Cardiac muscle cell (in vitro differentiated cells and primary cell): ENCODE measurements around the gene ACRBP. TPM values are rescaled to one million over a fixed set of nuclear protein-coding genes. Genes with fewer than 3 reads are reported as not detected.

Source experiments
- DNase-seq, 2 donors: peaks; one replicate each; pipeline versions ENCODE4 v3.0.0 to v3.0.0-alpha.2; 2010 to 2017; ENCODE audit warnings: low read depth in 1 of 2, low spot score in 1 of 2
- H3K27ac ChIP-seq: fragments of 200-600 bp; sonication (generic); 2 replicates; pipeline ENCODE4 v1.5.1; 2016
- H3K27me3 ChIP-seq: fragments of 200-600 bp; sonication (generic); 2 replicates; pipeline ENCODE4 v1.6.0; 2016; ENCODE audit warnings: control low read depth
- H3K36me3 ChIP-seq: fragments of 200-600 bp; sonication (generic); 2 replicates; pipeline ENCODE4 v1.5.1; 2016; ENCODE audit warnings: control low read depth
- H3K4me1 ChIP-seq: fragments of 200-600 bp; sonication (generic); 2 replicates; pipeline ENCODE4 v1.8.1; 2017; ENCODE audit warnings: low read depth, mild to moderate bottlenecking, mixed run types
- H3K4me3 ChIP-seq: fragments of 200-600 bp; sonication (generic); 2 replicates; pipeline ENCODE4 v1.5.1; 2016; ENCODE audit warnings: mild to moderate bottlenecking
- H3K9me3 ChIP-seq: fragments of 200-600 bp; sonication (generic); 2 replicates; pipeline ENCODE4 v1.5.1; 2017; ENCODE audit warnings: low read depth, mild to moderate bottlenecking, control low read depth
- CTCF ChIP-seq: IDR thresholded peaks from 2 replicates; pipeline ENCODE4 v1.5.1; 2012; ENCODE audit warnings: low read depth, mild to moderate bottlenecking, low read length
- polyA plus RNA-seq: library from polyadenylated mRNA; unstranded; fragments of >200 nt; fragmentation: Nextera tagmentation; extraction: Ambion mirVana; gene quantifications from 2 replicates; pipeline ENCODE4 v1.2.1, GENCODE V29; 2016
- total RNA-seq: library from RNA; depleted of rRNA; stranded (reverse); fragments of >200 nt; gene quantifications from 2 replicates; pipeline ENCODE4 v1.2.3, GENCODE V29; 2016

ACRBP gene
- total and polyA plus RNA-seq, 2 experiments from 2014 or later, result 2.6 to 2.8 TPM

- Histone ChIP-seq H3K4me3 (no peak overlapping the region), H3K27me3 (no peaks in the 10 kb centered on the region), H3K27ac (no peak overlapping the region), H3K4me1 (no peaks in the 10 kb centered on the region), H3K36me3 (no peaks in the 10 kb centered on the region), H3K9me3 (no peaks in the 10 kb centered on the region)
- no peak for DNase-seq
- TF ChIP-seq CTCF, result no peak
These were observed 20.5 kb downstream of the ACRBP start for GRCh38 chr12:6626654-6627283.

GRCh38 chr12:6620885-6621274 is 26.4 kb downstream of the ACRBP start:
- Histone ChIP-seq H3K9me3 (no peaks in the 10 kb centered on the region), H3K27ac (no peak overlapping the region), H3K27me3 (peaks cover 11% of the 10 kb centered on the region), H3K36me3 (no peaks in the 10 kb centered on the region), H3K4me1 (no peaks in the 10 kb centered on the region), H3K4me3 (no peak overlapping the region)
- no peak for DNase-seq
- TF ChIP-seq CTCF, result no peak

- peak; percentile 70 for TF ChIP-seq CTCF
- H3K4me3 ChIP-seq, result no peak overlapping the region
- peak; percentile 47 to 85 for DNase-seq
These were observed 26.9 kb downstream of the ACRBP start for GRCh38 chr12:6620137-6620884.

GRCh38 chr12:6618483-6619225 is 28.6 kb downstream of the ACRBP start:
- DNase-seq, result no peak
- Histone ChIP-seq H3K27me3 (peaks cover 11% of the 10 kb centered on the region), H3K27ac (no peak overlapping the region), H3K4me3 (no peak overlapping the region), H3K9me3 (no peaks in the 10 kb centered on the region), H3K4me1 (peaks cover 2% of the 10 kb centered on the region), H3K36me3 (no peaks in the 10 kb centered on the region)
- no peak for TF ChIP-seq CTCF

More at GRCh38 chr12:6620137-6620884, 26.9 kb downstream of the ACRBP start:
- Histone ChIP-seq H3K36me3 (no peaks in the 10 kb centered on the region), H3K9me3 (no peaks in the 10 kb centered on the region), H3K27me3 (peaks cover 11% of the 10 kb centered on the region), H3K27ac (no peak overlapping the region), H3K4me1 (no peaks in the 10 kb centered on the region)

GRCh38 chr12:6615802-6616201 is 31.4 kb downstream of the ACRBP start:
- Histone ChIP-seq H3K4me1 (peaks cover 30% of the 10 kb centered on the region), H3K36me3 (no peaks in the 10 kb centered on the region), H3K27me3 (peaks cover 11% of the 10 kb centered on the region), H3K27ac (peak overlapping the region; percentile 65), H3K4me3 (no peak overlapping the region), H3K9me3 (no peaks in the 10 kb centered on the region)
- no peak for TF ChIP-seq CTCF
- DNase-seq, result no peak
